GM20431 (cell line): Measurements from ENCODE around the gene CNOT8.

Experiments
- in situ Hi-C: fragments of 300-500 bp; cut with MseI, MboI; formaldehyde crosslinking; loops from one replicate; pipeline ENCODE4 v1.15.0; 2020; ENCODE audit warnings: low sequenced_read_pairs; ENCODE audit not compliant: unreplicated experiment

CNOT8 gene

DNA sequence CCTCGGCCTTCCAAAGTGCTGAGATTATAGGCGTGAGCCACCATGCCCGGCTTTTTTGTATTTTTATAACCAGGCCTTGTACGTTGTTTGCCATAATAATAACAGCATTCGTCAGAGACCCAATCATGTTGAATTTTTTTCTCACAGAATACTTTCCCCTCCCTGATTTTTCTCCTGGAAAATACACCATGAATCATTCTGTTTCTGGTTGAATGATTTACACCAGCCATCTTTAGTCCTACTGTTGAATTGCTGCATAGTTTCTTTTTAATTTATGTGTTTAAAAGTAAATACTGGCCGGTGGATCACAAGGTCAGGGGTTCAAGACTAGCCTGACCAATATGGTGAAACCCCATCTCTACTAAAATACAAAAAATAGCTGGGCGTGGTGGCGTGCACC, 3.5 kb downstream of the CNOT8 start:
- in situ Hi-C loops, result no loop called here

DNA sequence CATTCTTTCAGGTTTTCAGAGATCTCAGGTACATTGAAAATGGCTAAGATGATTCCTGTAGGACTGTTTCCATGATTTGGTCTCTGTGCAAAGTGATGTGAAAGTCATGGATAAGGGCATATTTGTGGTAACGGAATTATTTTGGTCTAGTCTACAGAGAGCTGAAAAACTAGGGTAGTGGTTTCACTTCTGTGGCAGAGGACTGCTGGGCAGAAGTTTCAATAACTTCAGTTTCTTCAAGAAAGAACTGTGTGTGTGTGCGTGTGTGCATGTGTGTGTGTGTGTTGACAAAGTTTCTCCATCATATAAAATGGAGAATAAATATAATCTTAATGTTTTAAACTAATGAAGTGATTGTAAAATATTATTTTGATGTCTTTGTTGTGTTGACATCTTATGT, 4.3 kb downstream of the CNOT8 start:
- in situ Hi-C loops, result no loop called here

DNA sequence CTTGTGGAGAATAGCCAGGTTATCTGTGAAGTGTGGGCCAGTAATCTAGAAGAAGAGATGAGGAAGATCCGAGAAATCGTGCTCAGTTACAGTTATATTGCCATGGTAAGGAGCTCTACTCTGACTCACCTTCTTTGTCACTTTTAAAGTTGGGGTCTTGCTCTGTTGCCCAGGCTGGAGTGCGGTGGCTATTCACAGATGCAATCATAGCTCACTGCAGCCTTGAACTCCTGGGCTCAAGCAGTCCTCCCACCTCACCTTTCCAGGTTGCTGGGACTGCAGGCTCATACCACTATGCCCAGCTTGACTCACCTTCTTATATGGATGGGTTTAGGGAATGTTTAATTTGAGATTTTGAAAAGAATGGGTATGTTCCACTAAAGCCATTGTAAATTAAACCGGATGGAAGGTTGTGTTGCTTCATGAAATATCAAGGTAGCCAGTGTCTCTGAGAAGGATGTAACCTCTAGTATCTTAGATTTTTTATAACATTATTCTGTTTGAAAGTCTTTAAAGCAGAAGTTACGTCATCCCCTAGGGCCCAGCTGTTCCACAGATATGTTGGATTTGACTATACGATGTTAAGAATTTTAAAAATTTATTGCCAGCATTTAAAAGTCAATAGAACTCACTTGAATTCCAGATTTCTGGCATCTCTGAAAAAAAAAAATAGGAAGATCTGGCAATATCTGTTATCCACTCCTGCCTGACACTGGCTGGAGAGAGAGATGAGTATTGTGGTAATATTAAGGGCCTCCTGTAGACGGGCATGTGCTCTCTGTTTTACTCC, 5.1 kb downstream of the CNOT8 start:
- in situ Hi-C loops, result no loop called here

DNA sequence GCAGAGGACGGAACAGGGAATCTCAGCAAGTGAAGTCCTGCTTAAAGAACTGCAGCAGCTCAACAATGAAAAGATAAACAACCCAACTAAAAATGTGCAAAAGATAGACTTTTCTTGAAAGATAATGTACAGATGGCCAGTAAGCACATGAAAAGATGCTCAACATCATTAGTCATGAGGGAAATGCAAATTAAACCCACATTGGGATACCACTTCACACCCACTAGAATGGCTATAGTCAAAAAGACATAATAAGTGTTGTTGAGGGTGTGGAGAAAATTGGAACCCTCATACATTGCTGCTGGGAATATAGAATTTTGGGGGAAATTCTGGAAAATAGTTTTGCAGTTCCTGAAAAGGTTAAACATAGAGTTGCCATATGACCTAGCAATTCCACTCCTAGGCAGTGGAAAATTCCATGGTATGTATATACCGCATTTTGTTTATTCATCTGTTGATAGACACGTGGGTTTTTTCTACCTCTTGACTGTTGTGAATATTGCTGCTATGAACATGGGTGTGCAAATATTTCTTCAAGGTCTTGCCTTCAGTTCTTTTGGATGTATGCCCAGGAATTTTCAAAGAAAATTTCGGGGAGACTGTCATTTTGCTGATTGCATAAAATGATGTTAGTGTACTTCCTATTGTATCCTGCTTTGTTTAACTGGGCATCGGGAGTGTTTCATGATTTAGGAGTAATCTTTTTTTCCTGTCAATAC, 7.2 kb downstream of the CNOT8 start:
- in situ Hi-C loops, result no loop called here

DNA sequence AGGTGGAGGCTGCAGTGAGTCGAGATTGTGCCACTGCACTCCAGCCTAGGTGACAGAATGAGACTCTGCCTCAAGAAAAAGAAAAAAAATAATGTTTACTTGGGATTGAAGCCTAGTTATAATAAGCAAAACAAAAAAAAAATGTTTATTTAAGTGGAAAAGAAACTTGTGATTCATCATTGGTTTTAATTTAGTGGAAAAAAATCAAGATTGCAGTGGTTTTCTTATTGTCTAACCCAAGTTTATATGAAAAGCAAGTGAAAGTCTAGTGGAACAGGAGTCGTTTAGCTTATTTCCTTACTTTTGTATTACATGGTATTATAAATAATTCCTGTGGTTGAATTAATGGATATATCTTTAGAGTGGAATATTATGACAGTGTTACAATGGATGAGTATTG, 8.4 kb downstream of the CNOT8 start:
- in situ Hi-C loops, result no loop called here

DNA sequence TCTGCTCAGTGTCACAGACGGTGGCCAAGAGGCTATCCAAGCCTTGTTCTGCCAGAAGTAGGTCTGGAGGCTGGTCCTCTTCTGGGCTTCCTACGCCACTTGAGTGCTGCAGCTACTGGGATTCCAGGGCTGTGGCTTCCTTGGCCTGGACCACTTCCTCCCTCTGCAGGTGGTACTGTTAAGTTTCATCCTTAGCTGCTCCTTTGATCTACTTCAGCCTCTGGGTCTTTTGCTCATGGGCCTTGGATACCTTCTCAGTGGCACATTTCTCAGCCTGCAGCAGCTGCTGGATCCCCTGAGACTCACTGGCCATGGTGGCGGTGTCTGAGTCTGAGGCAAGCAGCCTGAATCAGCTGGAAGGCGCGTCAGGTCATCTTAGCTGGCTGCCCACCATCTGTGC, 10.3 kb downstream of the CNOT8 start:
- in situ Hi-C loops, result no loop called here

DNA sequence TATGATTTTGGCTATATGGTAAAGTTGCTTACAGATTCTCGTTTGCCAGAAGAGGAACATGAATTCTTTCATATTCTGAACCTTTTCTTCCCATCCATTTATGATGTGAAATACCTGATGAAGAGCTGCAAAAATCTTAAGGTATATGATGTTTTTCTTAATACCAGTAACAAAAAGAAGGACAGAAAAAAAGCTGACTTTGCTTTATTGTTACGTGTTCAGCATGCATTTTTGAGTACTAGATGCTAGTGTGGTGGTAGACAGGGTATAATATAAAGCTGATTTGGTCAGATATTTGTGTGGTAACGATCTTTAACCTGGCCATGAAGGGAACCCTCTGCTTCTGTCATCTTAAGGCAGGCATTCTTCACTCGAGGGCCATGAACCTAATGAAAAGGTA, 13.3 kb downstream of the CNOT8 start:
- in situ Hi-C loops, result no loop called here

DNA sequence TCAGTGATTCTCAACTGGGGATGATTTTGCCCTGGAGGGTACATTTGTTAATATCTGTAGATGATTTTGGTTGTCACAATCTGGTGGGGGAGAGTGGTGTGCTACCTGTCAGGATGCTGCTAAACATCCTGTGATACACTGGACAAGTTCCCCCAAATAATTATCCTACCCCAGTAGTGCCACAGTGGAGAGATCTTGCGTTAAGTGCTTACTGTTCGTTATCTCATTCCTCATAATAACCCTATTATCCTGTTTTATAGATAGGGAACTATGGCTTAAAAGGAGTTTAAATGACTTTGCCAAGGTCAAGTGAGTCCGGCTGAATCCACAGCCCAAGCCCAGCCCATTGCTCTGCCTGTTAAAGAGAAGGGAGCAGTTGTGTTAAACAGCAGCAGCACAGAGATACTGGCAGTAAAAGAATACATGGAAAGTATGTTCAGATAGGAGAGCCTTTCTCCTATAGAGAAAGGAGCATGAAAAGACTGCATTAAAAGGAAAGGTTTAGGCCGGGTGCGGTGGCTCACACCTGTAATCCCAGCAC, 15.4 kb downstream of the CNOT8 start:
- in situ Hi-C loops, result no loop called here

DNA sequence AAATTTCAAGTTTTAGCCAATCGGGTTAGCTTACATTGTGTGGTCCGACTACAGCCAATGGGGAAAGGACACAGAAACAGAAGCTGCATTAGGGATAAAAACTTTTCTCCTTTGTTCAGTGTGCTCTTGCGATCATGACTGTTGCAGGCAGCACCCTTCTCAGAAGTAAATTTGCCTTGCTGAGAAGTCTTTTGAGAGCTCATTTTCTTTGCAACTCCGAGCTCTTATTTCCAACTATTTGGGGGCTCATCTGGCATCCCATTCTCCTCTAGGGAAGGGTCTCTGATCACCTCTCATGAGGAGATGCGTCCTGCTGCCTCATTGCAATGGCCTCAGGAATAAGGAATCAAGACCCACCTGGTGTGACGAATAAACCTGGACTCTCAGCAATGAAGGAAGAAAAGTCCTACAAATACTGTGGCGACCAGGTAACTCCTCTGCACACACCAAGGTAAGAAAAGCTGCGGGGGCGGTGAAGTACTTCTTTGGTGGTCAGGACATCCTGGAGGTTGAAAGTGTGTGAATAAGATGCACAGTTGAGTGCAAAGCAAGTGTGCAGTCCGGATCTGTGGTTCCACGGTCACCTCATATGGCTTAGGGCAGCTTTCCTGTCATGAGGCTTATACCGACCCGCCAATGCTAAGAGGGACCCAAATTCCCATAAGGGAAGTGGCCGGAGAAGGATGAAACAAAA, 20.4 kb downstream of the CNOT8 start:
- in situ Hi-C loops, result no loop called here

DNA sequence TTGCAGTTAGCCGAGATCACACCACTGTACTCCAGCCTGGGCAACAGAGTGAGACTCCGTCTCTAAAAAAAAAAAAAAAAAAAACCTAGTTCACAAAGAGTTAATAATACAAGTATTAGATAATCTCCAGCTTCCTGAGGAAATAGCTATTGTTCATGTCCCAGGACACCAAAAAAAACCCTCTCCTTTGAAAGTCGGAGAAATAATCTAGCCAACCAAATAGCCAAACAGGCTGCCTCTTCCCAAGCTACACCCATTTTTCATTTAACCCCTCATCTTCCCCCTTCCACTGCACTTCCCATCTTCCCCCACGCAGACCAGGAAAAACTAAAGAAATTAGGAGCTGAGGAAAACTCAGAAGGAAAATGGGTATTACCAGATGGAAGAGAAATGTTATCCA, 23.6 kb downstream of the CNOT8 start:
- in situ Hi-C loops, result no loop called here

DNA sequence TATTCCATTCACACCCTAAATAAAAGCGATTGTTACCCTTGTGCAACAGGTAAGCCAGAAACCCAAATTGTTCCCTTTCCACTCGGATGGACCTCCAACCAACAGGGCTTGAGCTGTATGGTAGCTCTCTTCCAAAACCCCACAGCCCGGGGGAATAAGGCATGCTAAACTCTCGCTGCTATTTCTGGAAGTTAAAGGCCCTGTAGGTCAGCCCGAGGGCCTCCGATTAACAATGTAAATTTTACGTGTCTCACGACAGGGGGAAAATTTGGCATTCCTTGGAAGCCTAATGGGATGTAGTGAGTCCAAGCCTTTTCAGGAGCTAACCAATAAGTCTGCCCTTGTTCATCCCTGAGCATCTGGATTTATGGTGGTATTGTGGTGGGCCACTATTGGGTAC, 26.0 kb downstream of the CNOT8 start:
- in situ Hi-C loops, result no loop called here

DNA sequence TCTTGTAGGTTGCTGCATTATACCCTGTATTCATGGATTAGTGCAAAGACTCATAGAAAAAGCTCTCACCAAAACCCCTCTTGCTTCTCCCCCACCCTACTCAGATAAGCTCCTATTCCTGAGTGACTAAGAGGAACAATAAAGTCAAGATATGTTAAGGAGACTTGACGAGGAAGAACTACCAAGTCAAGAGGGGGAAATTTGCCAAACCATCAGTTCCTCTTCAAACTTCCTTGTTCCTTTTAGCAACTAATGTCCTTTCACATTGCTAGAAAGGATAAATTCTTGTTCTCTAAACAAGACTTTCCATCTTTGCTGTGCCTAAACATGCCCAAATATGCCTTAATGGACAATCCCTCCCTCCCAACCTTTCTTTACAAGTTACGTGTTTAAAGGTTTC, 27.0 kb downstream of the CNOT8 start:
- in situ Hi-C loops, result no loop called here

DNA sequence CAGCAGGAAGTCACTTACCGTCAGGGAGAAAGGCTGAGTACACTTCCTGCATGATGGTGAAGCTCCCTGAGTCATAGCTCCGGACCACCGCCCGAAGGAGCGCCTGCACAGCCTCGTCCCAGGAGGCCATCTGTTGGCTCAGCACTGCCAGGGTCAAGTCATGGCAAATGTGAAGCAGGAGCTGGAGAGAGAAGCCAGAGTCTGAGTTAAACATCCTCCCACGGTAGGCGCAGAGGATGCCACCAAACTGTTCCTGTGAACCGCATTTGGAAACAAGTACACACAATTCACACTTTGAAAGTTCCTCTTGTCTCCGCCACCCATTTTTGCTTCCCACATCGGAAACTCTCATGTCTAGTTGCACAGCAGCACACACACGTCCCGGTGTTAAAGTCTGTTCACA, 33.9 kb downstream of the CNOT8 start:
- in situ Hi-C loops, result no loop called here

DNA sequence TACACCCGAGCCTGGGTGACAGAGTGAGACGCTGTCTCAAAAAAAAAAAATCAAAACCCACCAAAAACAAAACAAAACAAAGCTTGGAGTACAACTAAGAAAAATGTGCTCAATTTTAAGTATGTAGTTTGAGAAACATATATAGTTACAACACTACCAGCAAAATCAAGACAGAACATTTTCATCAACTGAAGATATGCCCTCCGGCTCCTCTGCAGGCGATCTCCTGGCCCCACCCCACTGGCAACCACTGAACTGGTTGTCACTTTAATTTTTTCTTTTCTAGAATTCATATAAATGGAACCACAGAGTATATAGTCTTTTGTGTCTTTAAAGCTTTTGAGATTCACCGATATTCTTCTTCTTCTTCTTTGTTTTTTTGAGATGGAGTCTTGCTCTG, 35.0 kb downstream of the CNOT8 start:
- in situ Hi-C loops, result no loop called here

DNA sequence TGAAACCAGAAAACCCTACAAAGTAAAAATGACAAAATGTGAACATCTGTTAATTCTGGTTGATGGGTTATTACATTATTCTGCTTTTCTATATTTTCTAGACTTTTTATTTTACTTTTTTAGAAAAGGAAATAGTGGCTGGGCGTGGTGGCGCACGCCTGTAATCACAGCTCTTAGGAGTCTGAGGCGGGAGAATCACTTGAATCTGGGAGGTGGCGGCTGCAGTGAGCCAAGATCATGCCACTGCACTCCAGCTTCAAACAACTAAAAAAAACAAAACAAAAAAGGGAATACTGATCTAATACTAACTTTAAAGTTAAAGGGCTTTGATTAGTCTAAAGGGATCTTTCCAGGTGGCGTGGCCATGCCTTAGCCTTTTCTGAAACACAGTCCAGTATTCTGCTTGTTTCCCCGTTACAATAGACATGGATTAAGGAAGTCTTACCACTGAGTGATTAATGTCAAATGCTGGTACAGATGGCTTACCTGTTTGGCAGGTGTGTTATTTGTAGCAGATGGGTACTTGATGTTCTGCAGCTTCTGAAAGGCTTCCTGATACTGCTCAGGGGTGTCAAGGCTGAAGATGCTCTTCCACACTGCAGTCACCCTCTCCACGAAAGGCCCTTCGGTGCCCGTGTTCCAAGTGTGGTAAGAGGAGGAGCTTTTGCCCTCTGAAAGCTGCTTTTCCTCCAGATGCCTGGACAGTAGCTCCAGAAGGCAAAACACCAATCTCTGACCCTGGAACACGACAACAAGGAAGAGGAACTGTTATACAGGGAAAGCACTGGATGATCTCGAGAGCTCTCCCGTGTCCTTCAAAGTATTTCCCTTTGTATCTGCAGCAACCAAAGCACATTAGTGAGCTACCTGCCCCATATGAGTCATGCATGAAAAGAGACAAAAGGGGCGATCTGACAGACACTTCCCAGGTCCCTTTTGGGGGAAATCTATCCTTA, 37.5 kb downstream of the CNOT8 start:
- in situ Hi-C loops, result no loop called here

DNA sequence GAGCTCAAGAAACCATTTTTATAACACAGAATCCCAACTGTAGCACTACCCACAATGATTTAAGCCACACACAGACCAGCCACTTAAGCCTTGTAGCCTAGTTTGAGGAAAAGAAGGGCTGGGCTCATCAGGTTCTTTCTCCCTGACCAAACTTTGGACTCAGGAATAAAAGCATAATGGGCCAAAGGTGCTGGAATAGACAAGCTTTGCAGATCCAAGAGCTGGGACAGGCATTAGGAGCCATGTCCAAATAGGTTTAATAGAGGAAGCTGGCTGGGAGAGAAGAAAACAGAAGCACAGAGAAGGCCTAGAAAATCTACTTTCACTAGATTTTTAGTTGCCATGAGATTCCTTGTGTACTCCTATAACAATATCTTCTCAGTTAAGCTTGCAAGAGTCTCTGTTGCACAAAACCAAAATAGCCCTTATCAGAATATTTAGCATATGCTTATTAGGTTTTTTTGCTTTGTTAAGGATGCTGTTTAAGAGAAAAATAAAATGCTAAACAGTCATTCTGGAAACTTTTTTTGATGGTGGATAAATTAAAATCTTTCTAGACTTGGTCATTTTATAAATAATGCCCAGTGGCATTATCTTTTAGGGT, 38.2 kb downstream of the CNOT8 start:
- in situ Hi-C loops, result no loop called here

DNA sequence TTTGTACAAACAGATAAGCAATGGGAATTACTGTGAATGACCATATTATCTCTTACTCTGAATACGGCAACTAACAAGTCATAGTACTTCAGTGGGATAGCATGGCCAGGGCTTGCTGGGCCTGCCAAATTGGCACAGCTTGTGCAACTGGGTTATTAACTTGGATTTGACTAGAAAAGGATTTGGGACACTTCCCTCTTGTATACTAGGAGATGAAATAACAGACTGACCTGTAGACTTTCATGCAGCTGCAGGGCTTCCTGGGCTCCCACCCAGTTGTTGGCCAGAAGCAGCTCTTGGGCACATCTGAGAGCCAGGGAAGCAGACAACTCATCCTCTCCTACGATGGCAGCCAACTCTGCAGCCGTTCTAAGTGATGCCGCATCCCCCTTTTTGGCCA, 39.8 kb downstream of the CNOT8 start:
- in situ Hi-C loops, result no loop called here

DNA sequence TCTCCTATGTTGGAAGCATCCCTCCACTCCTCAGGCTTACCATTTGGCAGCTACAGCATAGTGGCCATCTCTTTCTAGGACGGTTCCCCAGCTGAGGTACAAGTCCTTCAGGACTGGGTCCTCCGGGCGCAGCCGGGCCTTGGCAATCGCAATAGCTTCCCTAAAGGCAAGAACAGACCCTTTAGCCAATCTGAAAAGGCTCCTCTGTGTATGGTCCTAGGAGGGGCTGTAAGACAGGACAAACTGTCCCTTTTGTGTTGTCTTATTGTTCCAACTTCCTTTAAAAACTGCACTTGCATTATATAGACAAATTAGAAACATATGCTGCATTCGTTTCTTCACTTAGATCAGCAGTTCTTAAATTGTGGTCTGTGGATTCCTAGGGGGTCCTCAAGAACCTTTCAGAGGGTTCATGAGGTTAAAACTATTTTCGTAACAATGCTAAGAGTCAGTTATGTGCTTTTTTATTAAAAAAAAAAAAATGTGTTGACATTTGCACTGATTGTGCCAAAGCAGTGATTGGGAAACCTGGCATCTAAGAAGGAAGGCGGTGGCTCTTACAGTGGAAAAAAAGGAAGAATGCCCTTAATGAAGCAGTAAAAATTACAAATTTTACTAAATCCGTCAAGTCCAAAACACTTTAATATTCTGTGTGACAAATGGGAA, 40.9 kb downstream of the CNOT8 start:
- in situ Hi-C loops, result no loop called here

DNA sequence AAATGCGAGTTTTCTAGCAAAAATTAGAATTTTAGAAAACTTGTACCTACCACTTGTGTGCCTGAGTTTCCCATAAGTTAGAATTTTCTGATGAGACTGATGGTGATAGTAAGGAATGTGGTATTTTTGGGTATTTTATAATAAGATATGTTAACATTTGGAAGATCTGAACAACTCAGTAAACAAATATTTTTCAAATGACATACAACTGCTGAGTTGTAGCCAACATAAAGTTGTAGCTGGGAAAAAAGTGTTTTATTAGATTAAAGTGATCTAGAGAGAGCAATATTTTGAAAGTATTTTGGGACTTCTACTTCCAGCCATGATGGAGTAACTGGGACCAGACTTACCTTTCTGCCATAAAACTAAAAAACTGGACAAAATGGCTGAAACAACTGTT, 41.6 kb downstream of the CNOT8 start:
- in situ Hi-C loops, result no loop called here
